Fibroblast of lung (primary cell): ENCODE measurements around the gene KLK11. TPM values are rescaled to one million over a fixed set of nuclear protein-coding genes. Genes with fewer than 3 reads are reported as not detected.

ENCODE experiments used
- DNase-seq, 2 donors: peaks; one replicate each; pipeline versions ENCODE4 v3.0.0 to v3.0.0-alpha.2; 2010; ENCODE audit warnings: low read depth in 2 of 2
- H2AFZ ChIP-seq: 2 replicates; pipeline ENCODE4 v1.5.1; 2012; ENCODE audit warnings: low read length, control low read depth, inconsistent platforms
- H3K27ac ChIP-seq: 2 replicates; pipeline ENCODE4 v1.5.1; 2011; ENCODE audit warnings: low read length, control low read depth; ENCODE audit not compliant: insufficient read depth
- H3K27me3 ChIP-seq: 2 replicates; pipeline ENCODE4 v1.5.1; 2011; ENCODE audit warnings: mild to moderate bottlenecking, low read length; ENCODE audit not compliant: control insufficient read depth, insufficient read depth
- H3K36me3 ChIP-seq: 2 replicates; pipeline ENCODE4 v1.5.1; 2011; ENCODE audit warnings: low read length; ENCODE audit not compliant: control insufficient read depth, insufficient read depth
- H3K4me1 ChIP-seq: 2 replicates; pipeline ENCODE4 v1.5.1; 2011; ENCODE audit warnings: low read length; ENCODE audit not compliant: control insufficient read depth, insufficient read depth; ENCODE audit errors: extremely low read depth
- H3K4me2 ChIP-seq: 2 replicates; pipeline ENCODE4 v1.5.1; 2011; ENCODE audit warnings: low read length, control low read depth; ENCODE audit not compliant: insufficient read depth; ENCODE audit errors: extremely low read depth
- H3K4me3 ChIP-seq, 4 experiments: fragments of 200-600 bp in 1 of 4; sonication (generic) in 1 of 4; replicated peaks in 1 of 4; 2 replicates each; pipeline ENCODE4 v1.5.1; 2011 to 2016; ENCODE audit warnings: low read length in 4 of 4, low read depth in 3 of 4, mild to moderate bottlenecking in 3 of 4, control low read depth in 2 of 4, inconsistent platforms in 1 of 4, mixed read lengths in 1 of 4; ENCODE audit not compliant: insufficient read depth in 1 of 4; ENCODE audit errors: control extremely low read depth in 1 of 4
- H3K79me2 ChIP-seq: 2 replicates; pipeline ENCODE4 v1.5.1; 2012; ENCODE audit warnings: mild to moderate bottlenecking, low read length, inconsistent platforms; ENCODE audit not compliant: control insufficient read depth, insufficient read depth
- H3K9ac ChIP-seq: 2 replicates; pipeline ENCODE4 v1.5.1; 2011; ENCODE audit warnings: mild to moderate bottlenecking, low read length, control low read depth; ENCODE audit not compliant: insufficient read depth
- H3K9me3 ChIP-seq: 2 replicates; pipeline ENCODE4 v1.5.1; 2012; ENCODE audit warnings: low read depth, low read length; ENCODE audit not compliant: control insufficient read depth, insufficient read depth
- H4K20me1 ChIP-seq: 2 replicates; pipeline ENCODE4 v1.5.1; 2011; ENCODE audit warnings: low read length; ENCODE audit not compliant: control insufficient read depth, insufficient read depth; ENCODE audit errors: extremely low read depth
- CTCF ChIP-seq, 2 donors: IDR thresholded peaks in 1 of 2; conservative IDR thresholded peaks in 1 of 2; 1 replicate in 1 of 2; 2 replicates in 1 of 2; pipeline ENCODE4 v1.5.1; 2011 to 2012; ENCODE audit warnings: low read length in 2 of 2, control low read depth in 1 of 2, inconsistent platforms in 1 of 2, low read depth in 1 of 2, mild to moderate bottlenecking in 1 of 2
- EZH2 ChIP-seq: IDR thresholded peaks from 2 replicates; pipeline ENCODE4 v1.5.1; 2012; ENCODE audit warnings: low read length, control low read depth, mild to moderate bottlenecking; ENCODE audit errors: missing control alignments
- polyA plus RNA-seq, 2 donors: library from polyadenylated mRNA; depleted of rRNA in 1 of 2; stranded (reverse) in 1 of 2; unstranded in 1 of 2; fragments of >200 nt; gene quantifications; 2 replicates each; pipeline ENCODE4 v1.2.1, GENCODE V29; 2011 to 2012; ENCODE audit warnings: missing spikeins in 1 of 2
- total RNA-seq: library from RNA; depleted of rRNA; stranded (reverse); fragments of >200 nt; gene quantifications from 2 replicates; pipeline ENCODE4 v1.2.1, GENCODE V29; 2014

KLK11 gene
- total and polyA plus RNA-seq, 2 donors (not counting 1 experiment from before 2014, with no cell fraction given) = not detected

- DNase-seq = no peak
- no peaks in the 10 kb centered on the region for H3K36me3 ChIP-seq
- no peaks in the 10 kb centered on the region for H3K27me3 ChIP-seq
- no peaks in the 10 kb centered on the region for H4K20me1 ChIP-seq
- no peak overlapping the region for H3K9ac ChIP-seq
- TF ChIP-seq CTCF (conservative IDR thresholded peaks at IDR 0.05 in 1 of 2, IDR thresholded peaks at IDR 0.05 in 1 of 2; ENCODE audit: low read depth in 1 of 2, low read length in 2 of 2) (no peak), EZH2 (no peak)
- no peak overlapping the region for H3K4me3 ChIP-seq
- H3K27ac ChIP-seq = no peak overlapping the region
- H2AFZ ChIP-seq = no peak overlapping the region
- H3K4me2 ChIP-seq = no peak overlapping the region
- no peaks in the 10 kb centered on the region for H3K4me1 ChIP-seq
- no peaks in the 10 kb centered on the region for H3K9me3 ChIP-seq
- no peaks in the 10 kb centered on the region for H3K79me2 ChIP-seq
Measured at GRCh38 chr19:51029718-51030117, 3.3 kb upstream of the KLK11 start.

GRCh38 chr19:51027873-51028272 lies 1.5 kb upstream of the KLK11 start:
- H4K20me1 ChIP-seq = no peaks in the 10 kb centered on the region

GRCh38 chr19:51027126-51027806 lies 850 bp upstream of the KLK11 start:
- no peaks in the 10 kb centered on the region for H3K9me3 ChIP-seq
- H3K4me3 ChIP-seq = no peak overlapping the region
- H3K36me3 ChIP-seq = no peaks in the 10 kb centered on the region
- H3K9ac ChIP-seq = no peak overlapping the region
- H3K79me2 ChIP-seq = no peaks in the 10 kb centered on the region
- H3K4me1 ChIP-seq = no peaks in the 10 kb centered on the region
- H4K20me1 ChIP-seq = no peaks in the 10 kb centered on the region
- TF ChIP-seq EZH2 = no peak
- no peak for TF ChIP-seq CTCF (conservative IDR thresholded peaks at IDR 0.05 in 1 of 2, IDR thresholded peaks at IDR 0.05 in 1 of 2; ENCODE audit: low read depth in 1 of 2, low read length in 2 of 2)
- H3K4me2 ChIP-seq = no peak overlapping the region
- H3K27me3 ChIP-seq = no peaks in the 10 kb centered on the region
- no peak for DNase-seq
- no peak overlapping the region for H3K27ac ChIP-seq
- H2AFZ ChIP-seq = no peak overlapping the region

More at GRCh38 chr19:51027873-51028272, 1.5 kb upstream of the KLK11 start:
- Histone ChIP-seq H3K4me3 (no peak overlapping the region), H3K4me1 (no peaks in the 10 kb centered on the region), H3K79me2 (no peaks in the 10 kb centered on the region), H3K27ac (no peak overlapping the region), H2AFZ (no peak overlapping the region), H3K36me3 (no peaks in the 10 kb centered on the region), H3K4me2 (no peak overlapping the region), H3K27me3 (no peaks in the 10 kb centered on the region), H3K9ac (no peak overlapping the region), H3K9me3 (no peaks in the 10 kb centered on the region)
- TF ChIP-seq EZH2 (no peak), CTCF (conservative IDR thresholded peaks at IDR 0.05 in 1 of 2, IDR thresholded peaks at IDR 0.05 in 1 of 2; ENCODE audit: low read depth in 1 of 2, low read length in 2 of 2) (no peak)
- DNase-seq = no peak
